ENCODE measurements around the gene PPP1R3G. TPM values are rescaled to one million over a fixed set of nuclear protein-coding genes. Genes with fewer than 3 reads are reported as not detected.

PPP1R3G gene
- total and polyA plus RNA-seq, 11 donors: 5.4 to 12.3 (median 8.0) TPM

DNA sequence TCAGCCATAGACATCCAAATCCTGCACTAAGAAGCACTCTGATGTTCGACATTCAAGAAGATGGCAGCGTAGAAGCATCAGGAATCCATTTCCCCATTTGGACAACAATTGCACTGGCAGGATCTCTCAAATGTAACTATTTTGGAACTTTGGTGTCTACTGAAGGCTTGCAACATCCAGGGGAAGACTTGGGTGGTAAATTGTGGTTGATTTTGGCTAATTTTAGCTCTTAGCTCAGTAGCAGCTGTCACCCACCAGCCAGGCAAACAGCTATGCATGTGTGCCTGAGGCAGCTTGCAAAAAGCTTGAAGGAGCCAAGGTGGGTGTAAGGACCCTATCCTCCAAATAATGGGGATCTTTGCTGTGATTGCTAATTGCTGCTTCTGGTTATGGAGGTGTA lies 35.1 kb upstream of the PPP1R3G start:
- WGBS, 4 donors: 88 to 97% (median 93%) methylated on average over 2 of the region's 2 CpGs
- no peak for DNase-seq
- intact Hi-C loops (cut with DNase I): loop anchor here in 5 of 10 donors (10.0 kb wide), 5 partner anchors 65 to 355 kb away; no protein-coding TSS in a partner anchor
- Histone ChIP-seq H3K4me1 (peaks cover 0 to 4% (median 0%) of the 10 kb centered on the region in 12 donors), H3K4me3 (no peak overlapping the region), H3K36me3 (no peaks in the 10 kb centered on the region), H3K27ac (no peak overlapping the region), H3K27me3 (no peaks in the 10 kb centered on the region), H3K9me3 (peaks cover 0 to 24% (median 13%) of the 10 kb centered on the region in 12 donors)
- no peak for TF ChIP-seq POLR2A (IDR thresholded peaks at IDR 0.05)
- no peak for TF ChIP-seq CTCF (IDR thresholded peaks at IDR 0.05)
- no peak for ATAC-seq

- ATAC-seq (no peak), DNase-seq (no peak)
- peaks cover 0 to 4% (median 0%) of the 10 kb centered on the region in 12 donors for H3K4me1 ChIP-seq
- TF ChIP-seq CTCF (IDR thresholded peaks at IDR 0.05) (no peak), POLR2A (IDR thresholded peaks at IDR 0.05) (no peak)
- intact Hi-C loops (cut with DNase I): loop anchor here in 5 of 10 donors (10.0 kb wide), 5 partner anchors 63 to 353 kb away; no protein-coding TSS in a partner anchor
- no peaks in the 10 kb centered on the region for H3K27me3 ChIP-seq
- H3K36me3 ChIP-seq: no peaks in the 10 kb centered on the region
- H3K9me3 ChIP-seq: peaks cover 0 to 24% (median 13%) of the 10 kb centered on the region in 12 donors
- no peak overlapping the region for H3K27ac ChIP-seq
- H3K4me3 ChIP-seq: no peak overlapping the region
- WGBS, 4 donors: 89 to 95% (median 93%) methylated on average over 1 of the region's 1 CpG
Measured at GRCh38 chr6:5051394-5051793, 33.7 kb upstream of the PPP1R3G start.

GRCh38 chr6:5053038-5053437 lies 32.1 kb upstream of the PPP1R3G start:
- Histone ChIP-seq H3K36me3 (no peaks in the 10 kb centered on the region), H3K4me3 (no peak overlapping the region), H3K9me3 (peaks cover 0 to 24% (median 13%) of the 10 kb centered on the region in 12 donors), H3K27ac (no peak overlapping the region), H3K4me1 (peaks cover 0 to 4% (median 0%) of the 10 kb centered on the region in 12 donors), H3K27me3 (no peaks in the 10 kb centered on the region)
- TF ChIP-seq POLR2A (IDR thresholded peaks at IDR 0.05) (no peak), CTCF (IDR thresholded peaks at IDR 0.05) (no peak)
- ATAC-seq (no peak), DNase-seq (no peak)
- intact Hi-C loops (cut with DNase I): loop anchor here in 5 of 10 donors (10.0 kb wide), 5 partner anchors 62 to 352 kb away; no protein-coding TSS in a partner anchor

DNA sequence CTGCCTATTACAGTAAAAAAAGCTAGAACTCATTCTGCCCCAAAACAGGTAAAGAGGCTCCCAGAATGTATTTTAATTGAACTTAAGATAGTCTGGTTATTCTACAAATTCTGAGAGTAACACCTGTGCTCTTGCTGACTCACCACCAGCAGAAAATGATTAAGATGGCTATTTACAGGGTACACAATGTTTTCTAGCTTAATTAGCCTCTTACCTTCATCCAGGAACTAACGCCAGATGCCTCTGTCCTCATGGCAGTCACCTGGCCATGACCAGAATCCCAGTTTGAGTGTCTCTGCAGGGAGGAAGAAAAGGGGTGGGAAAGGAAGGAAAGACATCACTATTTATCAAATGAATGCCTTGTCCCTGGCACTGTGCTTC lies 31.3 kb upstream of the PPP1R3G start:
- H3K27ac ChIP-seq: no peak overlapping the region
- no peaks in the 10 kb centered on the region for H3K27me3 ChIP-seq
- H3K4me1 ChIP-seq: peaks cover 0 to 4% (median 0%) of the 10 kb centered on the region in 12 donors
- H3K4me3 ChIP-seq: no peak overlapping the region
- ATAC-seq (no peak), DNase-seq (no peak)
- no peaks in the 10 kb centered on the region for H3K36me3 ChIP-seq
- 57 to 72% (median 62%) methylated on average over 1 of the region's 1 CpG for WGBS, 4 donors
- H3K9me3 ChIP-seq: peaks cover 0 to 24% (median 13%) of the 10 kb centered on the region in 12 donors
- TF ChIP-seq CTCF (IDR thresholded peaks at IDR 0.05) (no peak), POLR2A (IDR thresholded peaks at IDR 0.05) (no peak)
- intact Hi-C loops (cut with DNase I): loop anchor here in 5 of 10 donors (10.0 kb wide), 5 partner anchors 61 to 351 kb away; no protein-coding TSS in a partner anchor

Measured in heart left ventricle (tissue), 16 donors.